ENCODE results near the gene LRCH3.

GRCh38 chr3:197841789-197842188 lies 50.7 kb downstream of the LRCH3 start:
- TF ChIP-seq, protein P1, sequence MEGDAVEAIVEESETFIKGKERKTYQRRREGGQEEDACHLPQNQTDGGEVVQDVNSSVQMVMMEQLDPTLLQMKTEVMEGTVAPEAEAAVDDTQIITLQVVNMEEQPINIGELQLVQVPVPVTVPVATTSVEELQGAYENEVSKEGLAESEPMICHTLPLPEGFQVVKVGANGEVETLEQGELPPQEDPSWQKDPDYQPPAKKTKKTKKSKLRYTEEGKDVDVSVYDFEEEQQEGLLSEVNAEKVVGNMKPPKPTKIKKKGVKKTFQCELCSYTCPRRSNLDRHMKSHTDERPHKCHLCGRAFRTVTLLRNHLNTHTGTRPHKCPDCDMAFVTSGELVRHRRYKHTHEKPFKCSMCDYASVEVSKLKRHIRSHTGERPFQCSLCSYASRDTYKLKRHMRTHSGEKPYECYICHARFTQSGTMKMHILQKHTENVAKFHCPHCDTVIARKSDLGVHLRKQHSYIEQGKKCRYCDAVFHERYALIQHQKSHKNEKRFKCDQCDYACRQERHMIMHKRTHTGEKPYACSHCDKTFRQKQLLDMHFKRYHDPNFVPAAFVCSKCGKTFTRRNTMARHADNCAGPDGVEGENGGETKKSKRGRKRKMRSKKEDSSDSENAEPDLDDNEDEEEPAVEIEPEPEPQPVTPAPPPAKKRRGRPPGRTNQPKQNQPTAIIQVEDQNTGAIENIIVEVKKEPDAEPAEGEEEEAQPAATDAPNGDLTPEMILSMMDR (conservative IDR thresholded peaks at IDR 0.05; ENCODE audit: low read depth, low read length): no peak
- TF ChIP-seq EZH2 (IDR thresholded peaks at IDR 0.05; ENCODE audit: borderline replicate concordance, low read depth, low read length, poor library complexity, severe bottlenecking): no peak

All from A673 (cell line).